Loucy (cell line): ENCODE results near the gene IRGM.
"Not testable (repeated sequence)": the region's sequence is repeated elsewhere in the genome, so short reads cannot be mapped to it uniquely, and the experiment has no call there.

Experiments used
- H2AFZ ChIP-seq: fragments of 200-600 bp; sonication (generic); 2 replicates; pipeline ENCODE4 v1.6.0; 2016; ENCODE audit warnings: antibody characterized with exemption, mild to moderate bottlenecking, low read length, moderate library complexity
- H3F3A ChIP-seq: fragments of 200-600 bp; 2 replicates; pipeline ENCODE4 v1.6.0; 2016; ENCODE audit warnings: antibody characterized with exemption, low read depth, mild to moderate bottlenecking
- H3K27me3 ChIP-seq: fragments of 200-600 bp; sonication (generic); 2 replicates; pipeline ENCODE4 v1.6.1; 2014; ENCODE audit warnings: low read length, mild to moderate bottlenecking; ENCODE audit not compliant: insufficient read depth, poor library complexity, severe bottlenecking
- H3K36me3 ChIP-seq: fragments of 200-600 bp; sonication (generic); 2 replicates; pipeline ENCODE4 v1.6.1; 2016; ENCODE audit warnings: low read length; ENCODE audit not compliant: insufficient read depth
- H3K4me1 ChIP-seq: fragments of 200-600 bp; sonication (generic); 2 replicates; pipeline ENCODE4 v1.5.1; 2014; ENCODE audit warnings: low read length, mild to moderate bottlenecking; ENCODE audit not compliant: insufficient read depth, poor library complexity, severe bottlenecking
- H3K4me2 ChIP-seq: fragments of 200-600 bp; sonication (generic); 2 replicates; pipeline ENCODE4 v1.6.0; 2014; ENCODE audit warnings: antibody characterized with exemption, low read length, low read depth, mild to moderate bottlenecking; ENCODE audit not compliant: poor library complexity, severe bottlenecking
- H3K4me3 ChIP-seq: fragments of 200-600 bp; sonication (generic); 2 replicates; pipeline ENCODE4 v1.5.1; 2014; ENCODE audit warnings: low read length, mild to moderate bottlenecking, mixed read lengths; ENCODE audit not compliant: poor library complexity, severe bottlenecking
- H3K79me2 ChIP-seq: fragments of 200-600 bp; sonication (generic); 2 replicates; pipeline ENCODE4 v1.6.1; 2014; ENCODE audit warnings: low read length; ENCODE audit not compliant: insufficient read depth
- H3K9ac ChIP-seq: fragments of 200-600 bp; sonication (generic); 2 replicates; pipeline ENCODE4 v1.6.0; 2014; ENCODE audit warnings: mild to moderate bottlenecking, low read depth, low read length, moderate library complexity; ENCODE audit not compliant: poor library complexity, severe bottlenecking
- H3K9me2 ChIP-seq: fragments of 200-600 bp; sonication (generic); replicated peaks from 2 replicates; pipeline ENCODE4 v1.6.1; 2016; ENCODE audit warnings: low read depth, low read length, mixed read lengths
- H3K9me3 ChIP-seq: fragments of 200-600 bp; sonication (generic); 2 replicates; pipeline ENCODE4 v1.6.1; 2014; ENCODE audit warnings: mild to moderate bottlenecking, antibody characterized with exemption, low read length, low read depth; ENCODE audit not compliant: insufficient read depth
- H4K20me1 ChIP-seq: fragments of 200-600 bp; sonication (generic); 2 replicates; pipeline ENCODE4 v1.6.0; 2014; ENCODE audit warnings: antibody characterized with exemption, low read length, mild to moderate bottlenecking; ENCODE audit not compliant: insufficient read depth, poor library complexity, severe bottlenecking
- EZH2phosphoT487 ChIP-seq: fragments of 200-600 bp; IDR thresholded peaks from 2 replicates; pipeline ENCODE4 v1.6.1; 2018; ENCODE audit warnings: antibody characterized with exemption, mild to moderate bottlenecking, moderate library complexity, borderline replicate concordance
- TF ChIP-seq, protein P1 (sequence below): fragments of 200-600 bp; sonication (generic); conservative IDR thresholded peaks from 2 replicates; pipeline ENCODE4 v1.5.1; 2014; ENCODE audit warnings: mild to moderate bottlenecking, antibody characterized with exemption, low read length

Gene IRGM

DNA sequence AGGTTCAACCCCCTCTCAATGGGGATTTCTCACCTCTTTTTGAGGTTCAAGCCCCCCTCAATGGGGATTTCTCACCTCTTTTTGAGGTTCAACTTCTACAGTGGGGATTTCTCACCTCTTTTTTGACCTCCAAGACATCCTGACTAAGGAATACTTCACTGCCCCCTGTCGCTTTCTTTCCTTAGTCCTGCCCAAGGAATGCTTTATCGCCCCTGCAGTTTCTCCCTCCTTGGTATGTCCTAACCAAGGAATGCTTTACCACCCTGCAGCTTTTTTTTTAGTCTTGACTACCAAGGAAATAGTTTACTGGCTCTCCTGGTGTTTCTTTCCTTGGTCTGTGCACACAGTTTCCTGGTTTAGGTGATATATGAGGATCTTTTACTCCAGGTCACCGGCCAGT, 9.6 kb upstream of the IRGM start:
- Histone ChIP-seq H2AFZ (no peak overlapping the region), H3K9ac (no peak overlapping the region), H3K4me1 (no peaks in the 10 kb centered on the region), H3F3A (no peaks in the 10 kb centered on the region), H3K79me2 (no peaks in the 10 kb centered on the region), H3K36me3 (no peaks in the 10 kb centered on the region), H3K9me3 (no peaks in the 10 kb centered on the region), H3K4me2 (no peak overlapping the region), H3K27me3 (no peaks in the 10 kb centered on the region), H3K4me3 (no peak overlapping the region), H4K20me1 (no peaks in the 10 kb centered on the region), H3K9me2 (no peaks in the 10 kb centered on the region)
- TF ChIP-seq, protein P1, sequence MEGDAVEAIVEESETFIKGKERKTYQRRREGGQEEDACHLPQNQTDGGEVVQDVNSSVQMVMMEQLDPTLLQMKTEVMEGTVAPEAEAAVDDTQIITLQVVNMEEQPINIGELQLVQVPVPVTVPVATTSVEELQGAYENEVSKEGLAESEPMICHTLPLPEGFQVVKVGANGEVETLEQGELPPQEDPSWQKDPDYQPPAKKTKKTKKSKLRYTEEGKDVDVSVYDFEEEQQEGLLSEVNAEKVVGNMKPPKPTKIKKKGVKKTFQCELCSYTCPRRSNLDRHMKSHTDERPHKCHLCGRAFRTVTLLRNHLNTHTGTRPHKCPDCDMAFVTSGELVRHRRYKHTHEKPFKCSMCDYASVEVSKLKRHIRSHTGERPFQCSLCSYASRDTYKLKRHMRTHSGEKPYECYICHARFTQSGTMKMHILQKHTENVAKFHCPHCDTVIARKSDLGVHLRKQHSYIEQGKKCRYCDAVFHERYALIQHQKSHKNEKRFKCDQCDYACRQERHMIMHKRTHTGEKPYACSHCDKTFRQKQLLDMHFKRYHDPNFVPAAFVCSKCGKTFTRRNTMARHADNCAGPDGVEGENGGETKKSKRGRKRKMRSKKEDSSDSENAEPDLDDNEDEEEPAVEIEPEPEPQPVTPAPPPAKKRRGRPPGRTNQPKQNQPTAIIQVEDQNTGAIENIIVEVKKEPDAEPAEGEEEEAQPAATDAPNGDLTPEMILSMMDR, result no peak
- TF ChIP-seq EZH2phosphoT487, result no peak

DNA sequence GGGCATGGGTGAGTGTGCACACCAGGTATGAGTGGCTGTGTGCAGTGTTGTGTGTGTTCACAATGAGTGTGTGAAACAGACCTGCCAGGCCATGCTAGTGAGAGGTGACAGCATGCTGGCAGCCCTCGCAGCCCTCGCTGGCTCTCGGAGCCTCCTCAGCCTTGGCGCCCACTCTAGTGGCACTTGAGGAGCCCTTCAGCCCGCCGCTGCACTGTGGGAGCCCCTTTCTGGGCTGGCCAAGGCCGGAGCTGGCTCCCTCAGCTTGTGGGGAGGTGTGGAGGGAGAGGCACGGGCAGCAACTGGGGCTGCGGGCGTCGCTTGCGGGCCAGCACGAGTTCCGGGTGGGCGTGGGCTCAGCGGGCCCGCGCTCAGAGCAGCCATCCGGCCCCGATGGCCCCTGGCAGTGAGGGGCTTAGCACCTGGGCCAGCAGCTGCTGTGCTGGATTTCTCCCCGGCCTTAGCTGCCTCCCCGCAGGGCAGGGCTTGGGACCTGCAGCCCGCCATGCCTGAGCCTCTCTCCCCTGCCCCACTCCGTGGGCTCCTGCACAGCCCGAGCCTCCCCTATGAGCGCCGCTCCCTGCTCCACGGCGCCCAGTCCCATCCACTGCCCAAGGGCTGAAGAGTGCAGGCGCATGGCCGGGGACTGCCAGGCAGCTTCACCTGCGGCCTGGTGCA, 999 bp upstream of the IRGM start:
- H4K20me1 ChIP-seq, H2AFZ ChIP-seq, H3K27me3 ChIP-seq, H3K36me3 ChIP-seq, H3K4me1 ChIP-seq, H3K4me2 ChIP-seq, H3K4me3 ChIP-seq, H3F3A ChIP-seq, H3K9me2 ChIP-seq, H3K9ac ChIP-seq: not testable (repeated sequence)
- Histone ChIP-seq H3K9me3 (peaks cover 12% of the 10 kb centered on the region; the same call in 1 of the 2 replicates), H3K79me2 (peaks cover 27% of the 10 kb centered on the region; the same call in 1 of the 2 replicates)

DNA sequence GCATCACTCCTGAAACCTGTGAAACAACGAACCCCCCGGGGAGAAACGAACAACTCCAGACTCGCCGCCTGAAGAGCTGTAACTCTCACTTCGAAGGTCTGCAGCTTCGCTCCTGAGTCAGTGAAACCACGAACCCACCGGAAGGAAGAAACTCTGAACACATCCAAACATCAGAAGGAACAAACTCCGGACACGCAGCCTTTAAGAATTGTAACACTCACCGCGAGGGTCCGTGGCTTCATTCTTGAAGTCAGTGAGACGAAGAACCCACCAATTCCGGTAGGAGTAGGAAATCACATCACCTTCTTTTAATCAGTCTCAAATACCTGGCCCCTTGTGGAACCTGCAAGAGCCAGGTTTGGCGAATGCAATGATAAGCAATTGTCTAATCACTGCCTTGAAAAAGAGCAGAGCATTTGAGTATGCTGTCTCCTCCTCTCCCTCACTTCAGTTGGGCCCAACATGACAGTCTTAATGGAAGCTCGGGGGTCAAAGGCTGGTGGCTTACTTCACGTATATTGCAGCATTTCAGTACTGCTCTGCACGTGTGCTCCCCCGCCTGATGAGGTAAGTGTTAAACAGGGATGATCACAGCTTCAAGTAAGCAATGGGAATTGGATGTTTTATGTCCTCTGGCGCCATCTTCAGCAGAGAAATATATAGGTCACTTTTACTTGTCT, 473 bp downstream of the IRGM start:
- Histone ChIP-seq H3K79me2 (peaks cover 36% of the 10 kb centered on the region; the same call in 1 of the 2 replicates), H3F3A (no peaks in the 10 kb centered on the region), H4K20me1 (no peaks in the 10 kb centered on the region), H3K9me2 (no peaks in the 10 kb centered on the region), H3K36me3 (no peaks in the 10 kb centered on the region), H2AFZ (0 out of 2 replicates have a peak overlapping the region, but pooled peaks have one; percentile 4), H3K4me2 (peak overlapping the region; percentile 69), H3K9me3 (peaks cover 12% of the 10 kb centered on the region; the same call in 1 of the 2 replicates), H3K4me1 (peaks cover 16% of the 10 kb centered on the region), H3K27me3 (no peaks in the 10 kb centered on the region), H3K9ac (peak overlapping the region; percentile 58), H3K4me3 (peak overlapping the region; percentile 70)
- TF ChIP-seq EZH2phosphoT487, result no peak
- TF ChIP-seq, protein P1, result peak; percentile 89
